Neuronal stem cell (in vitro differentiated cells): ENCODE data around the gene ETFA.
A peak's percentile ranks its signal among the peaks of the same experiment; 100 is the strongest.

ENCODE experiments used
- DNase-seq: peaks from one replicate; pipeline ENCODE4 v3.0.0-alpha.2; 2013; ENCODE audit warnings: low spot score
- H2AFZ ChIP-seq: one replicate; pipeline ENCODE4 v1.6.1; 2013; ENCODE audit warnings: mild to moderate bottlenecking, low read length, inconsistent platforms
- H2AK5ac ChIP-seq: 2 replicates; pipeline ENCODE4 v1.6.1; 2013; ENCODE audit warnings: low read depth, mild to moderate bottlenecking, inconsistent platforms, low read length, moderate library complexity, mixed read lengths
- H2BK120ac ChIP-seq: 2 replicates; pipeline ENCODE4 v1.6.1; 2013; ENCODE audit warnings: low read depth, mild to moderate bottlenecking, inconsistent platforms, low read length, moderate library complexity, mixed read lengths
- H2BK12ac ChIP-seq: one replicate; pipeline ENCODE4 v1.6.1; 2013; ENCODE audit warnings: low read length, inconsistent platforms
- H2BK15ac ChIP-seq: 2 replicates; pipeline ENCODE4 v1.6.1; 2013; ENCODE audit warnings: mild to moderate bottlenecking, low read length, inconsistent platforms, mixed read lengths
- H2BK5ac ChIP-seq: one replicate; pipeline ENCODE4 v1.6.1; 2013; ENCODE audit warnings: inconsistent platforms, mild to moderate bottlenecking, low read length, moderate library complexity
- H3K14ac ChIP-seq: one replicate; pipeline ENCODE4 v1.6.1; 2013; ENCODE audit warnings: low read length, inconsistent platforms
- H3K18ac ChIP-seq: 2 replicates; pipeline ENCODE4 v1.6.1; 2013; ENCODE audit warnings: low read length, inconsistent platforms
- H3K23ac ChIP-seq: 2 replicates; pipeline ENCODE4 v1.6.1; 2013; ENCODE audit warnings: low read depth, mild to moderate bottlenecking, mixed read lengths, low read length, inconsistent platforms; ENCODE audit not compliant: poor library complexity
- H3K27ac ChIP-seq: replicated peaks from 3 replicates; pipeline ENCODE4 v1.5.1; 2013; ENCODE audit warnings: low read length, inconsistent platforms
- H3K27me3 ChIP-seq, 3 experiments: 2 replicates each; pipeline ENCODE4 v1.6.1; 2013; ENCODE audit warnings: low read length in 3 of 3, mild to moderate bottlenecking in 2 of 3, inconsistent platforms in 1 of 3, low read depth in 1 of 3, mixed read lengths in 1 of 3, moderate library complexity in 1 of 3; ENCODE audit not compliant: control insufficient read depth in 3 of 3, insufficient read depth in 3 of 3
- H3K36me3 ChIP-seq, 2 donors: replicated peaks in 1 of 2; 2 replicates each; pipeline ENCODE4 v1.6.1; 2013; ENCODE audit warnings: low read length in 2 of 2; ENCODE audit not compliant: control insufficient read depth in 2 of 2, insufficient read depth in 2 of 2
- H3K4ac ChIP-seq: 2 replicates; pipeline ENCODE4 v1.6.1; 2013; ENCODE audit warnings: inconsistent platforms, mild to moderate bottlenecking, low read length, moderate library complexity
- H3K4me1 ChIP-seq, 2 donors: 1 replicate in 1 of 2; 2 replicates in 1 of 2; pipeline ENCODE4 v1.6.1; 2013; ENCODE audit warnings: low read length in 2 of 2, low read depth in 1 of 2; ENCODE audit not compliant: control insufficient read depth in 2 of 2, insufficient read depth in 1 of 2
- H3K4me2 ChIP-seq: one replicate; pipeline ENCODE4 v1.6.1; 2013; ENCODE audit warnings: mild to moderate bottlenecking, low read length, inconsistent platforms; ENCODE audit not compliant: insufficient read depth, poor library complexity, severe bottlenecking
- H3K4me3 ChIP-seq, 2 donors: 2 replicates each; pipeline ENCODE4 v1.5.1; 2013; ENCODE audit warnings: low read length in 2 of 2, mild to moderate bottlenecking in 2 of 2, inconsistent platforms in 1 of 2, moderate library complexity in 1 of 2
- H3K79me1 ChIP-seq: one replicate; pipeline ENCODE4 v1.6.1; 2013; ENCODE audit warnings: low read depth, mild to moderate bottlenecking, inconsistent platforms, low read length, moderate library complexity
- H3K9ac ChIP-seq: one replicate; pipeline ENCODE4 v1.6.1; 2013; ENCODE audit warnings: mild to moderate bottlenecking, low read depth, low read length, inconsistent platforms; ENCODE audit not compliant: poor library complexity
- H3K9me3 ChIP-seq, 2 donors: replicated peaks in 1 of 2; 2 replicates each; pipeline versions ENCODE3 to v1.6.1; 2013; ENCODE audit warnings: low read length in 2 of 2, mild to moderate bottlenecking in 2 of 2, inconsistent platforms in 1 of 2, low read depth in 1 of 2, mixed read lengths in 1 of 2, moderate library complexity in 1 of 2; ENCODE audit not compliant: control insufficient read depth in 2 of 2, insufficient read depth in 1 of 2
- H4K8ac ChIP-seq: one replicate; pipeline ENCODE4 v1.6.1; 2013; ENCODE audit warnings: low read depth, mild to moderate bottlenecking, inconsistent platforms, low read length, moderate library complexity
- H4K91ac ChIP-seq: one replicate; pipeline ENCODE4 v1.6.1; 2013; ENCODE audit warnings: low read length, low read depth, mild to moderate bottlenecking, inconsistent platforms; ENCODE audit not compliant: poor library complexity
- WGBS, 2 donors: extraction: QIAGEN DNeasy Blood & Tissue Kit; methylation state at CpG; one replicate each; pipeline ENCODE4 v1.1.7; 2013; ENCODE audit warnings: missing lambda C conversion rate in 2 of 2, mixed read lengths in 1 of 2; ENCODE audit not compliant: insufficient read length in 2 of 2, insufficient replicate concordance in 1 of 2; ENCODE audit errors: extremely low coverage in 2 of 2; 5-methylcytosine and 5-hydroxymethylcytosine counted together

The ETFA gene

GRCh38 chr15:76176059-76176458 lies 135.2 kb downstream of the ETFA start:
- peaks cover 4 to 12% of the 10 kb centered on the region in 2 donors for H3K4me1 ChIP-seq
- H2AK5ac ChIP-seq = peak overlapping the region; percentile 34
- no peak overlapping the region for H3K4ac ChIP-seq
- no peak overlapping the region for H3K23ac ChIP-seq
- H2AFZ ChIP-seq = no peak overlapping the region
- H2BK15ac ChIP-seq = no peak overlapping the region
- H3K27ac ChIP-seq = no peak overlapping the region
- H2BK12ac ChIP-seq = peak overlapping the region; percentile 92
- peaks cover 0 to 6% (median 0%) of the 10 kb centered on the region in 3 experiments for H3K27me3 ChIP-seq
- H3K9ac ChIP-seq = no peak overlapping the region
- no peak overlapping the region for H3K4me2 ChIP-seq
- H3K79me1 ChIP-seq = no peaks in the 10 kb centered on the region
- WGBS, 2 donors = no CpG with 5 or more reads among the region's 10 CpGs
- no peak overlapping the region for H3K18ac ChIP-seq
- no peaks in the 10 kb centered on the region for H3K36me3 ChIP-seq
- H4K91ac ChIP-seq = no peak overlapping the region
- no peak overlapping the region for H3K14ac ChIP-seq
- DNase-seq = no peak
- H2BK120ac ChIP-seq = no peak overlapping the region
- H4K8ac ChIP-seq = no peak overlapping the region
- no peak overlapping the region for H2BK5ac ChIP-seq
- no peak overlapping the region for H3K4me3 ChIP-seq
- H3K9me3 ChIP-seq = peaks cover 0 to 6% of the 10 kb centered on the region in 2 donors

- H2BK5ac ChIP-seq = no peak overlapping the region
- H3K27ac ChIP-seq = no peak overlapping the region
- no peak overlapping the region for H2BK12ac ChIP-seq
- no peaks in the 10 kb centered on the region for H3K36me3 ChIP-seq
- no peak overlapping the region for H3K4me3 ChIP-seq
- no peak for DNase-seq
- H2BK15ac ChIP-seq = no peak overlapping the region
- no peak overlapping the region for H2AK5ac ChIP-seq
- peak overlapping the region; percentile 8 for H3K23ac ChIP-seq
- H3K18ac ChIP-seq = no peak overlapping the region
- no peak overlapping the region for H4K8ac ChIP-seq
- no peaks in the 10 kb centered on the region for H3K79me1 ChIP-seq
- H3K4me2 ChIP-seq = no peak overlapping the region
- H2BK120ac ChIP-seq = no peak overlapping the region
- no peak overlapping the region for H3K4ac ChIP-seq
- peaks cover 4 to 12% of the 10 kb centered on the region in 2 donors for H3K4me1 ChIP-seq
- no peak overlapping the region for H3K9ac ChIP-seq
- no peak overlapping the region for H3K14ac ChIP-seq
- WGBS, 2 donors = no CpG with 5 or more reads among the region's 8 CpGs
- H2AFZ ChIP-seq = no peak overlapping the region
- peaks cover 0 to 6% of the 10 kb centered on the region in 2 donors for H3K9me3 ChIP-seq
- H3K27me3 ChIP-seq = peaks cover 0 to 6% (median 0%) of the 10 kb centered on the region in 3 experiments
- H4K91ac ChIP-seq = no peak overlapping the region
These were observed 135.8 kb downstream of the ETFA start for GRCh38 chr15:76175442-76175841.

GRCh38 chr15:76174654-76175053 lies 136.6 kb downstream of the ETFA start:
- no peaks in the 10 kb centered on the region for H3K79me1 ChIP-seq
- WGBS, 2 donors = no CpG with 5 or more reads among the region's 5 CpGs
- H3K4me1 ChIP-seq = peaks cover 4 to 12% of the 10 kb centered on the region in 2 donors
- no peak overlapping the region for H3K9ac ChIP-seq
- no peak overlapping the region for H2BK15ac ChIP-seq
- peaks cover 0 to 6% of the 10 kb centered on the region in 2 donors for H3K9me3 ChIP-seq
- no peak overlapping the region for H2BK12ac ChIP-seq
- DNase-seq = no peak
- no peaks in the 10 kb centered on the region for H3K36me3 ChIP-seq
- no peak overlapping the region for H2AFZ ChIP-seq
- H3K4me2 ChIP-seq = no peak overlapping the region
- H3K18ac ChIP-seq = no peak overlapping the region
- no peak overlapping the region for H3K23ac ChIP-seq
- peaks cover 0 to 3% (median 0%) of the 10 kb centered on the region in 3 experiments for H3K27me3 ChIP-seq
- no peak overlapping the region for H4K8ac ChIP-seq
- no peak overlapping the region for H3K4ac ChIP-seq
- no peak overlapping the region for H3K14ac ChIP-seq
- H3K27ac ChIP-seq = no peak overlapping the region
- H4K91ac ChIP-seq = no peak overlapping the region
- H2BK5ac ChIP-seq = no peak overlapping the region
- no peak overlapping the region for H3K4me3 ChIP-seq
- no peak overlapping the region for H2BK120ac ChIP-seq
- no peak overlapping the region for H2AK5ac ChIP-seq

GRCh38 chr15:76173317-76173834 lies 137.9 kb downstream of the ETFA start:
- Histone ChIP-seq H4K8ac (no peak overlapping the region), H2BK12ac (no peak overlapping the region)

More at GRCh38 chr15:76173317-76173834, 137.9 kb downstream of the ETFA start:
- no peak overlapping the region for H2AFZ ChIP-seq
- no peak overlapping the region for H2BK120ac ChIP-seq
- no peak overlapping the region for H4K91ac ChIP-seq
- no peak overlapping the region for H3K23ac ChIP-seq
- peak overlapping the region; percentile 42 for H2AK5ac ChIP-seq
- H3K4me3 ChIP-seq = no peak overlapping the region
- no peak overlapping the region for H3K4me2 ChIP-seq
- no CpG with 5 or more reads among the region's 8 CpGs for WGBS, 2 donors
- no peak overlapping the region for H3K14ac ChIP-seq
- no peak overlapping the region for H2BK15ac ChIP-seq
- peaks cover 0 to 6% of the 10 kb centered on the region in 2 donors for H3K9me3 ChIP-seq
- no peaks in the 10 kb centered on the region for H3K79me1 ChIP-seq
- DNase-seq = no peak
- H3K18ac ChIP-seq = no peak overlapping the region
- peaks cover 0 to 7% (median 0%) of the 10 kb centered on the region in 3 experiments for H3K27me3 ChIP-seq
- H3K27ac ChIP-seq = no peak overlapping the region
- no peak overlapping the region for H2BK5ac ChIP-seq
- H3K9ac ChIP-seq = no peak overlapping the region
- H3K36me3 ChIP-seq = no peaks in the 10 kb centered on the region
- H3K4me1 ChIP-seq = peaks cover 4 to 11% of the 10 kb centered on the region in 2 donors
- H3K4ac ChIP-seq = no peak overlapping the region
